ENCODE measurements around the gene EQTN.

DNA sequence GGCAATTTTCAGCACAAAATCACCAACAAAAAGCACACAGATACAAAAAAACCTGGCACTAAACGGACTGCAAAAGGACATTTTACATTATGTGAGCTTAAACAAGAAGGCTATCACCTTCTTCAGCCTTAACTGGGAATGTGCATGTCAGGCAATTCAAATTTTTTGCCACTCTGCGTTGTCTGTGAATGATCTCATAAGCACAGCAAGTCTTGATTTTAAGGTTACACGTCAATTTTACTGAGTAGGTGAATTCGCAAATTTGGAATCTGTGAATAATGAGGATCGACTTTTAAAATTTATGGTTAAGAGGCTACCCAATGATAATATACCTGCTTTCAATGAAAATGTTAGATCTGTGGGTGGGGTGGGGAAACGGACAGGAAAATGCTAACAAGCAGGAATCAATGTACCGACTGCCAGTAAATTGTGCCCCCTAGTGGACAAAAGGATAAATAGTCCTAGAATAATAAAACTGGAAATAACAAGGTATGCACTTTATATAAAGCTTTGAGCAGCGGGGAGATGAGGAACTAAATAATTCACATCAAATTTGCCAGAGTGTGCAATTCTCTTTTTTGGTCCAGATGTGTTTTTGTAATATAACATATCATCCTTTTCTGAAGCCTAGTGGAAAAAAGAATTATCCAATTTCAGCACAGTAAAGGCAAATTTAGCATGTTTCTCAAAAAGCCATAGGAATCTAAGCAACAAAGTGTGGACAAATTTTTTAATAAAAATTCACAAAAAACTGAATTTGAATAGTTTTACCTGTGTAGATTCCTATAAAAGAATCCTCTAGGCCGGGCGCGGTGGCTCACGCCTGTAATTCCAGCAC is 20.5 kb downstream of the EQTN start:
- TF ChIP-seq, protein P1, sequence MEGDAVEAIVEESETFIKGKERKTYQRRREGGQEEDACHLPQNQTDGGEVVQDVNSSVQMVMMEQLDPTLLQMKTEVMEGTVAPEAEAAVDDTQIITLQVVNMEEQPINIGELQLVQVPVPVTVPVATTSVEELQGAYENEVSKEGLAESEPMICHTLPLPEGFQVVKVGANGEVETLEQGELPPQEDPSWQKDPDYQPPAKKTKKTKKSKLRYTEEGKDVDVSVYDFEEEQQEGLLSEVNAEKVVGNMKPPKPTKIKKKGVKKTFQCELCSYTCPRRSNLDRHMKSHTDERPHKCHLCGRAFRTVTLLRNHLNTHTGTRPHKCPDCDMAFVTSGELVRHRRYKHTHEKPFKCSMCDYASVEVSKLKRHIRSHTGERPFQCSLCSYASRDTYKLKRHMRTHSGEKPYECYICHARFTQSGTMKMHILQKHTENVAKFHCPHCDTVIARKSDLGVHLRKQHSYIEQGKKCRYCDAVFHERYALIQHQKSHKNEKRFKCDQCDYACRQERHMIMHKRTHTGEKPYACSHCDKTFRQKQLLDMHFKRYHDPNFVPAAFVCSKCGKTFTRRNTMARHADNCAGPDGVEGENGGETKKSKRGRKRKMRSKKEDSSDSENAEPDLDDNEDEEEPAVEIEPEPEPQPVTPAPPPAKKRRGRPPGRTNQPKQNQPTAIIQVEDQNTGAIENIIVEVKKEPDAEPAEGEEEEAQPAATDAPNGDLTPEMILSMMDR (conservative IDR thresholded peaks at IDR 0.05; ENCODE audit: low read length), result peak; percentile 92
- TF ChIP-seq EZH2phosphoT487 (IDR thresholded peaks at IDR 0.05; ENCODE audit: borderline replicate concordance, low read depth, low read length), result no peak

Measured in OCI-LY7 (cell line).